Measurements from ENCODE around the gene IFIT1.
"Not testable (repeated sequence)": the region's sequence is repeated elsewhere in the genome, so short reads cannot be mapped to it uniquely, and the experiment has no call there.

Gene IFIT1

DNA sequence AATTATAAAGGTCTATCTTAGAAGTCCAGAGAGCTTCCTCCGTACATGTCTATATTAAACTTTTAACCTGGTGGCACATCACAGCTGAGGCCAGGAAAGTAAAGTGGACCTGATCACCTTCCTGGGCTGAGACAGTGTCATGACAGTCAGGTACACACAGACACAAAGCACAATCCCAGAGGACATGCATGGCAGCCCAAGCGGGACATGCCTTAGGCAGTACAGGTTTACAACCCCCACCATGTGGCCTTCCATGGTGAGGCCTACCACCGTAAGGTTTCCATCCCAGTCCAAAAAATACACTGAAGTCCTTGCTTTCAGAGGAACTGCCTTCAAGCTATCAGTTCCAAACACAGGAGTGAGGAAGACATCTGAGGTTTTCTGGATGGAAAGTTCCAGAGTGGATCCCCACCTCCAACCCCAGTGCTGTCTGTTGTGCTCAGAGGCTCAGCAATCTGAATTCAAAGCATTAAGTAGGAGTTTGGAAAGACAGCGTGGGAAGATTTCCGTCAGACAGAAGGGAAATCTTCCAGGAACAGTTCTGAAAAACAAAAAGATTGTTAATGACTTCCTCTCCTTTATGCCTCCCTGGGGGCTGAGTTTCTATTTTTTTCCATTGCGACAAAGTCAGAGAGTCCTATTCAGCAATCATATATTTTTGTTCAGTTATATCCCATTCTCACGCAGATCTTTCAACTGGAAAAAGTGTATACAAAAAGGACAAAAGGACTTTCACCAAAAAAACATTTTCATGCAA is 44.5 kb upstream of the IFIT1 start:
- FAIRE-seq: no peak
- DNase-seq (ENCODE audit: insufficient read length, low spot score): no peak
- TF ChIP-seq, protein P1, sequence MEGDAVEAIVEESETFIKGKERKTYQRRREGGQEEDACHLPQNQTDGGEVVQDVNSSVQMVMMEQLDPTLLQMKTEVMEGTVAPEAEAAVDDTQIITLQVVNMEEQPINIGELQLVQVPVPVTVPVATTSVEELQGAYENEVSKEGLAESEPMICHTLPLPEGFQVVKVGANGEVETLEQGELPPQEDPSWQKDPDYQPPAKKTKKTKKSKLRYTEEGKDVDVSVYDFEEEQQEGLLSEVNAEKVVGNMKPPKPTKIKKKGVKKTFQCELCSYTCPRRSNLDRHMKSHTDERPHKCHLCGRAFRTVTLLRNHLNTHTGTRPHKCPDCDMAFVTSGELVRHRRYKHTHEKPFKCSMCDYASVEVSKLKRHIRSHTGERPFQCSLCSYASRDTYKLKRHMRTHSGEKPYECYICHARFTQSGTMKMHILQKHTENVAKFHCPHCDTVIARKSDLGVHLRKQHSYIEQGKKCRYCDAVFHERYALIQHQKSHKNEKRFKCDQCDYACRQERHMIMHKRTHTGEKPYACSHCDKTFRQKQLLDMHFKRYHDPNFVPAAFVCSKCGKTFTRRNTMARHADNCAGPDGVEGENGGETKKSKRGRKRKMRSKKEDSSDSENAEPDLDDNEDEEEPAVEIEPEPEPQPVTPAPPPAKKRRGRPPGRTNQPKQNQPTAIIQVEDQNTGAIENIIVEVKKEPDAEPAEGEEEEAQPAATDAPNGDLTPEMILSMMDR (IDR thresholded peaks at IDR 0.05; ENCODE audit: insufficient read depth, missing control alignments): no peak

DNA sequence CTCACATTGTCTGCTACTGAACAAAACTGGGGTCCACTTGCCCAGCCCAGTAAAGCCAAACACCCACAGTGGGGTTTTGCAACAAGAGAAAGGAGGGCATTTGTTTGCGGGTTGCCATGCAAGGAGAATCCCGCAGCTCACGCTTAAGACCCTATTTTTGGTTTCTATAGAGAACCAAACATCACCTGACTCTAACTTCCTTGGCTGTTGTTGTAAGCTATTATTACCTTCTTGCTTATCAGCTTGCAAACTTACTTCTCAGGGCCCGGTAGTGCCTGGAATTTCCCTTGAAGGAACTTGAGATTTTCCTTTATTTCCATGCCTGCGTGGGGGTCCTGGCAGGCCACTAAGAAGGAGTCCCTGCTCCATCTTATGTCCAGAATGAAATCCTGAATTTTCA is 43.9 kb upstream of the IFIT1 start:
- FAIRE-seq (no peak), DNase-seq (ENCODE audit: insufficient read length, low spot score) (no peak)
- TF ChIP-seq, protein P1 (IDR thresholded peaks at IDR 0.05; ENCODE audit: insufficient read depth, missing control alignments): no peak

DNA sequence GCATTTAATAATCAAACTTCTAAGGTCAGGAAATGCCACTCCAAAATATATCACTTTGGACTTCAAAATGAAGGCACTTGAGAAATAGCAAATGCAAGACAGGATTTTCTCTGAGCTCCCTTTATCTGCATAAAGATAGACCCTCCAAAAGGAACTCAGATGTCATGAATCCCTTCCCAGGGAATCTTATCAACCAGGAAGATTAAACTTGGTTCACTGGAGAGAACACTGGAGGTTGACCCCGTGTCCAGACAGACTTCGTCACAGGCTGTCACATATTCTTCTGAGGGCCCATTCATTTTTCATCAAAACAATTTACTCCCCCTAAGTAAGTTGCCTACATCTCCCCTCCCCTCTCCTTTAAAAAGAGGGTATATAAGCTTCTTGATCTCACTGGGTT is 43.4 kb upstream of the IFIT1 start:
- FAIRE-seq (no peak), DNase-seq (ENCODE audit: insufficient read length, low spot score) (no peak)
- TF ChIP-seq, protein P1 (IDR thresholded peaks at IDR 0.05; ENCODE audit: insufficient read depth, missing control alignments): no peak

- FAIRE-seq; DNase-seq (ENCODE audit: insufficient read length, low spot score): not testable (repeated sequence)
Measured at GRCh38 chr10:89350631-89351315, 41.6 kb upstream of the IFIT1 start.

DNA sequence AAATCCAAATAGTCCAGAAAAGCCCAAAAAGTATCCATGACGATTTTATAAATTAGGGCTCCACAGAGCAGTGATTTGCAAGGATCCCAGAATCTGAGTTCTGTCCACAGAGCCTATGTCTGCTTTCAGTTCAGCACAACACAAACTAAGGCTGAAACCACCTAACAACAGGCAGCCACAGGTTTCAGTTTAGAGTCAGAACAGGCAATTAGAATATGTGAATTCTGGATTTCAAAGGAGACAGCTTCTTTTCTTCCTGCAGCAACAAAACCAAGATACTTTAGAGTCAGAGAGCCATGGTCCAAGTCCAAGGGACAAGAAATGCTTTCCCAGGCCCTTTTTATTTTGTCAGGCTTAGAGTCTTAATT is 41.0 kb upstream of the IFIT1 start:
- TF ChIP-seq, protein P1 (IDR thresholded peaks at IDR 0.05; ENCODE audit: insufficient read depth, missing control alignments): no peak
- DNase-seq (ENCODE audit: insufficient read length, low spot score): no peak
- FAIRE-seq: no peak

- FAIRE-seq (no peak), DNase-seq (ENCODE audit: insufficient read length, low spot score) (no peak)
- TF ChIP-seq, protein P1 (IDR thresholded peaks at IDR 0.05; ENCODE audit: insufficient read depth, missing control alignments): no peak
Measured at GRCh38 chr10:89351780-89352597, 40.4 kb upstream of the IFIT1 start.

DNA sequence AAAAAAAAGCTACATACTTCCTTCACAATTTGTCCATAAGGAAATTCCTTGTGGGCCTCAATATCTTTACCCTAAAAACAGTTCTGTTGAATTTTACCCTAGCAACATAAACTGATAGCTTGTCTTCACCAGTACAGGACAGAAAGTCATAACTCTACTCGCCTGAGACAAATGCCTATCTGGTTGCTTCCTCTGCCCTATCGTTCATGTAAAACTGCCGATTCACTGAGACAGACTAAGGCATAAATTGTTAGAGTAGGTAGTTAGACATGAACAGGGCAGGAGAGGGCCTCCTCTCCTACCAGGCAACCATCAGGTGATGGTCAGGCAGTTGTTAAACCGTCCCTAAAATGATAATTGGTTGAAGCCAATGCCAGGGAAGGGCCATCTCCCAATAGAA is 39.6 kb upstream of the IFIT1 start:
- DNase-seq (ENCODE audit: insufficient read length, low spot score): no peak

More for the DNA sequence above, 39.6 kb upstream of the IFIT1 start:
- TF ChIP-seq, protein P1 (IDR thresholded peaks at IDR 0.05; ENCODE audit: insufficient read depth, missing control alignments): no peak
- no peak for FAIRE-seq
